ENCODE measurements around the gene SULT4A1.

DNA sequence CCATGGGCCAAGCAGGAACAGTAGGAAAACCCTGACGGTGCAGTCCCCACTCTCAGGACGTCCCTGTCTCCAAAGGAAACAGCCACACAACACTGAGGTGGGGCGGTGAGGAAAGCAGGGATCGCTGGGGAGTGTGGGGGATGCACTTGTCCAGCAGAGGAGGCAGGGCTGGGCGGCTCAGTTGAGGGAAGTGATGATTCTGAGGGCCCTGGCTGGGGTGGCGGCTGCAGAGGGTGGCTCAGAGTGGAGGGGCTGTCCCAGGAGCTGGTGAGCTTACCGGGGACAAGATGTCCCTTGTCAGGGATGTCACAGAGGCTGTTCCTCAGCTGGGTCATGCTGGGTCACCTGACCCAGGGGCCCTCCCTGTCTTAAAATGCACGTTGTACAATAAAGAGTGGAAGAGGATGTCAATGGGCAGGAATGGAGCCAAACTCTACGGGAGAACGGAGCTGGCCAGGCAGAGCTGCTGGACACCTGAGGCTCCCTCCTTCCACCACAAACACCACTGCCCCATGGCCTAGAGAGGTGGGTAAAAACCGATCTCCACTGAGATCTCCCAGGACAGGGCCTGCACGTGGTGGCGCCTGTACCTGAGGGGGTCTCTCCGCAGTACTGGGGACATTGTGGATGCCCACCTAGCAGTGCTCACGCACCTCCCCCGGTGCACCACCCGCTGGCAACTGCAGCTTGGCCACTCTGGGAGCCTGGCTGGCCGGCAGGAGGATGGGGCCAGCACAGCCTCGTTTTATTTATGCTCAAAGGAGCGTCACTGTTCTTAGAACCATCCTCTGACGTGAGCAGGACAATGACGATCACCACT, 40.5 kb downstream of the SULT4A1 start:
- TF ChIP-seq POLR2A (IDR thresholded peaks at IDR 0.05; ENCODE audit: borderline replicate concordance, extremely low read depth, insufficient read depth, insufficient read length) (no peak), FOSL1 (IDR thresholded peaks at IDR 0.05; ENCODE audit: low read depth) (no peak), SIN3A (IDR thresholded peaks at IDR 0.05; ENCODE audit: low read depth) (no peak), EZH2 (IDR thresholded peaks at IDR 0.05) (no peak), SP1 (IDR thresholded peaks at IDR 0.05; ENCODE audit: low read depth) (no peak), POLR2AphosphoS5 (IDR thresholded peaks at IDR 0.05; ENCODE audit: low read depth, low read length) (no peak), ELF1 (IDR thresholded peaks at IDR 0.05; ENCODE audit: borderline replicate concordance, low read depth) (no peak), CEBPB (IDR thresholded peaks at IDR 0.05; ENCODE audit: low read depth) (no peak), ZNF274 (IDR thresholded peaks at IDR 0.05; ENCODE audit: low read depth, low read length) (no peak), CBX3 (IDR thresholded peaks at IDR 0.05; ENCODE audit: low read depth) (no peak), EGR1 (IDR thresholded peaks at IDR 0.05; ENCODE audit: low read depth) (no peak)
- TF ChIP-seq, protein P1, sequence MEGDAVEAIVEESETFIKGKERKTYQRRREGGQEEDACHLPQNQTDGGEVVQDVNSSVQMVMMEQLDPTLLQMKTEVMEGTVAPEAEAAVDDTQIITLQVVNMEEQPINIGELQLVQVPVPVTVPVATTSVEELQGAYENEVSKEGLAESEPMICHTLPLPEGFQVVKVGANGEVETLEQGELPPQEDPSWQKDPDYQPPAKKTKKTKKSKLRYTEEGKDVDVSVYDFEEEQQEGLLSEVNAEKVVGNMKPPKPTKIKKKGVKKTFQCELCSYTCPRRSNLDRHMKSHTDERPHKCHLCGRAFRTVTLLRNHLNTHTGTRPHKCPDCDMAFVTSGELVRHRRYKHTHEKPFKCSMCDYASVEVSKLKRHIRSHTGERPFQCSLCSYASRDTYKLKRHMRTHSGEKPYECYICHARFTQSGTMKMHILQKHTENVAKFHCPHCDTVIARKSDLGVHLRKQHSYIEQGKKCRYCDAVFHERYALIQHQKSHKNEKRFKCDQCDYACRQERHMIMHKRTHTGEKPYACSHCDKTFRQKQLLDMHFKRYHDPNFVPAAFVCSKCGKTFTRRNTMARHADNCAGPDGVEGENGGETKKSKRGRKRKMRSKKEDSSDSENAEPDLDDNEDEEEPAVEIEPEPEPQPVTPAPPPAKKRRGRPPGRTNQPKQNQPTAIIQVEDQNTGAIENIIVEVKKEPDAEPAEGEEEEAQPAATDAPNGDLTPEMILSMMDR (IDR thresholded peaks at IDR 0.05 in 2 of 3, conservative IDR thresholded peaks at IDR 0.05 in 1 of 3; ENCODE audit: borderline replicate concordance in 1 of 3, insufficient read depth in 1 of 3, low read depth in 2 of 3, low read length in 2 of 3), result no peak
- TF ChIP-seq, protein P2, sequence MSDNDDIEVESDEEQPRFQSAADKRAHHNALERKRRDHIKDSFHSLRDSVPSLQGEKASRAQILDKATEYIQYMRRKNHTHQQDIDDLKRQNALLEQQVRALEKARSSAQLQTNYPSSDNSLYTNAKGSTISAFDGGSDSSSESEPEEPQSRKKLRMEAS (IDR thresholded peaks at IDR 0.05), result no peak

All from HCT116 (cell line).